ENCODE measurements around the gene EXD2. TPM values are rescaled to one million over a fixed set of nuclear protein-coding genes. Genes with fewer than 3 reads are reported as not detected.
A peak's percentile ranks its signal among the peaks of the same experiment; 100 is the strongest.

The EXD2 gene
- total RNA-seq, 1 donor from 2014 or later: 31.2 TPM

GRCh38 chr14:69282448-69282847, 91.2 kb downstream of the EXD2 start:
- no peak for DNase-seq
- Mint-ChIP-seq H3K27ac (ENCODE audit: unreplicated experiment) (peak overlapping the region; percentile 23), H3K4me3 (ENCODE audit: unreplicated experiment) (no peak overlapping the region), H3K9me3 (ENCODE audit: unreplicated experiment) (peaks cover 1% of the 10 kb centered on the region), H3K27me3 (ENCODE audit: unreplicated experiment) (peaks cover 1% of the 10 kb centered on the region), H3K4me1 (ENCODE audit: low read depth, unreplicated experiment) (peaks cover 19% of the 10 kb centered on the region), H3K36me3 (ENCODE audit: unreplicated experiment) (peaks cover 4% of the 10 kb centered on the region)
- TF ChIP-seq, protein P1, sequence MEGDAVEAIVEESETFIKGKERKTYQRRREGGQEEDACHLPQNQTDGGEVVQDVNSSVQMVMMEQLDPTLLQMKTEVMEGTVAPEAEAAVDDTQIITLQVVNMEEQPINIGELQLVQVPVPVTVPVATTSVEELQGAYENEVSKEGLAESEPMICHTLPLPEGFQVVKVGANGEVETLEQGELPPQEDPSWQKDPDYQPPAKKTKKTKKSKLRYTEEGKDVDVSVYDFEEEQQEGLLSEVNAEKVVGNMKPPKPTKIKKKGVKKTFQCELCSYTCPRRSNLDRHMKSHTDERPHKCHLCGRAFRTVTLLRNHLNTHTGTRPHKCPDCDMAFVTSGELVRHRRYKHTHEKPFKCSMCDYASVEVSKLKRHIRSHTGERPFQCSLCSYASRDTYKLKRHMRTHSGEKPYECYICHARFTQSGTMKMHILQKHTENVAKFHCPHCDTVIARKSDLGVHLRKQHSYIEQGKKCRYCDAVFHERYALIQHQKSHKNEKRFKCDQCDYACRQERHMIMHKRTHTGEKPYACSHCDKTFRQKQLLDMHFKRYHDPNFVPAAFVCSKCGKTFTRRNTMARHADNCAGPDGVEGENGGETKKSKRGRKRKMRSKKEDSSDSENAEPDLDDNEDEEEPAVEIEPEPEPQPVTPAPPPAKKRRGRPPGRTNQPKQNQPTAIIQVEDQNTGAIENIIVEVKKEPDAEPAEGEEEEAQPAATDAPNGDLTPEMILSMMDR (IDR thresholded peaks at IDR 0.05; ENCODE audit: partially characterized antibody, unreplicated experiment): no peak

- peaks cover 7% of the 10 kb centered on the region for H3K27me3 Mint-ChIP-seq (ENCODE audit: unreplicated experiment)
- TF ChIP-seq, protein P1 (IDR thresholded peaks at IDR 0.05; ENCODE audit: partially characterized antibody, unreplicated experiment): no peak
- H3K9me3 Mint-ChIP-seq (ENCODE audit: unreplicated experiment): peaks cover 6% of the 10 kb centered on the region
- H3K27ac Mint-ChIP-seq (ENCODE audit: unreplicated experiment): no peak overlapping the region
- H3K36me3 Mint-ChIP-seq (ENCODE audit: unreplicated experiment): peaks cover 4% of the 10 kb centered on the region
- H3K4me1 Mint-ChIP-seq (ENCODE audit: low read depth, unreplicated experiment): peaks cover 32% of the 10 kb centered on the region
- no peak for DNase-seq
- no peak overlapping the region for H3K4me3 Mint-ChIP-seq (ENCODE audit: unreplicated experiment)
Measured at GRCh38 chr14:69284170-69284569, 92.9 kb downstream of the EXD2 start.

DNA sequence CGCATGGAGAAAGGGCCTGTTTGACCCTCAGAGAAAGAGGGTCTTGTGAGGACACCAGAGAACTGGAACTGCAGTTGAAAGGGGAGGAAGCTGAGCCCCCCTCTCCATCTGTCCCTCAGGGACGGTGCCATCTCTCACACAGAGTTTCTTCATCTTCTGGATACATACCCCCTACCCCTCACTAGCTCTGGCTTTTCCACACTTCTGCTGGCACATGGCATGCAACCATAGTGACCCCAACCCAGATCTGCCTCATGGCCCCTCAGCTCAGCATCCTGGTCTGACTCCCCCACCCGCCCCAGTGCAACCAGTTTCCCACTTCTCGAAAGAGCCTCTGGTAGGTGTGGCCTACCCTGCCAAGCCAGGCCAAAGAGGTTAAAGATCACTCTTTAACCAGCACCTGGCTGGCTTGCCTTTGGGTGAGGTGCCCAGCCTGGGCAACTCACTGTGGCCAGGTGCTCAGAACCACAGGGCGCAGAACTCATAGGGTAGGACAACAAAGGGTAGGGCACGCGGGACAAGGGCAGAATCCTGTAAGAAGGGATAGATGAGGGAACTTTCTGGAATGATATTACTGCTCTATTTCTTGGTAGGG, 94.5 kb downstream of the EXD2 start:
- Mint-ChIP-seq H3K4me1 (ENCODE audit: low read depth, unreplicated experiment) (peaks cover 34% of the 10 kb centered on the region), H3K27ac (ENCODE audit: unreplicated experiment) (no peak overlapping the region), H3K9me3 (ENCODE audit: unreplicated experiment) (peaks cover 6% of the 10 kb centered on the region), H3K4me3 (ENCODE audit: unreplicated experiment) (no peak overlapping the region), H3K36me3 (ENCODE audit: unreplicated experiment) (peaks cover 4% of the 10 kb centered on the region), H3K27me3 (ENCODE audit: unreplicated experiment) (peaks cover 9% of the 10 kb centered on the region)
- no peak for DNase-seq
- TF ChIP-seq, protein P1 (IDR thresholded peaks at IDR 0.05; ENCODE audit: partially characterized antibody, unreplicated experiment): no peak

GRCh38 chr14:69287098-69288010, 96.1 kb downstream of the EXD2 start:
- Mint-ChIP-seq H3K9me3 (ENCODE audit: unreplicated experiment) (peaks cover 6% of the 10 kb centered on the region), H3K27ac (ENCODE audit: unreplicated experiment) (peak overlapping the region; percentile 84), H3K27me3 (ENCODE audit: unreplicated experiment) (peaks cover 9% of the 10 kb centered on the region), H3K4me3 (ENCODE audit: unreplicated experiment) (peak overlapping the region; percentile 74), H3K4me1 (ENCODE audit: low read depth, unreplicated experiment) (peaks cover 35% of the 10 kb centered on the region), H3K36me3 (ENCODE audit: unreplicated experiment) (peaks cover 1% of the 10 kb centered on the region)
- TF ChIP-seq, protein P1 (IDR thresholded peaks at IDR 0.05; ENCODE audit: partially characterized antibody, unreplicated experiment): no peak
- DNase-seq: no peak

Measured in glutamatergic neuron (in vitro differentiated cells).